COR-L47 (cell line): ENCODE results near the gene HLTF.

Source experiments
- DNase-seq: peaks from one replicate; lab custom pipeline; 2025; lab: John Stamatoyannopoulos, UW

Gene HLTF

DNA sequence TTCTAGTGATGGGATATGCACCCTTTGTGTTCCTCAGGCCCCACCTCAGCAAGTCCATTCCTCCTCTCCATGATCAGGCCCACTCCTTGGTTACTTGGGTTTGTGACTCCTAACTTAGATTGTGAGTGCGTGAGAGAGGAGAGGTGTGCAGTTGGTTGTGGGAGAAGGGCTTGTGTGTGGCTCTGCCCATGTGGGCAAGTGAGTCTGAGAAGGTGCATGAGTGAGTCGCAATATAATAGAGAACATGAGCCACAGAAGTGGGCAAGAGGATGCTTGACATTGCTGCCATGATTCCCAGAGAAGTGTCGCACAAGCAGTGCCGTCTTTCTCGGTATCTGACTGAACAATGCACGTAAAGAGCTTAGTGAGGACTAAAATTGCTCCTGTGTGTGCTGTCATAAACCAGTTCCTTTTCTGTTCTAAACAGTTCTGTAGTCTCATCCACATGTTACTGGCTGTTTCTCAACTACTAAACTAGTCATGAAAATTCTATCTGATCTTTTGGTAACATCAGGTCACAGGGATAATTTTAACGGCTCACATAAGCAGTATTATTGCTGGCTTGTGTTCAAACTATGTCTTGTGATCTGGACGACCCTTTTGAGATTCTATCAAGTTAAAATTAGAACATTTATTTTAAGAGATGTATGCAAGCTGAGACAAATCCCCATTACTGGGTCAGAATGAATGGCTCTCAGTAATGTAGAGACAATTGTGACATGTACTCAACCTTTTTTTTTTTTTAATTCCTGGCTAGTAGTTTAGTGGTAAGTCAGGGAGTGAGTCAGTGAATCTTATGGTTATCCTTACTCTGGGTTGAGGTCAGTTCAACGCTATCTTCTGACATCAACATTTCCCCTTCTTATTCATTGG lies 69.4 kb downstream of the HLTF start:
- no peak for DNase-seq

DNA sequence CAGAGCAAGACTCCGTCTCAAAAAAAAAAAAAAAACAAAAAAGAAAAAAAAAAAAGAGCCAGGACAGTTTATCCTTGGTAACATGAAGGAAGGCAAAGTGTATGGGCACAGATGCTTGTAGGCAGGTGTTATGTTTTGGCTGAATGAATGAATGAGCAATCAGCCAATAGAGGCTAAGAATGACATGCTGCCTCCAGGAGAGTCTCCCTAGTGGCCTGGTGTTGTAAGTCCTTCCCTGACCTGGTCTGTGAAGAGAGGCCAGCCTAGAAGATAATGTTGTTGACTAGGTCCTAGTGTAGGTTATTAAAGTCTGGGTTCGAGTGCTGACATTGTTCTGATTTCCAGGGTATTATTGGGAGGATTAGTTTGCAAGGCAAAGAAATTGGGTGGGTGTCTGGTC lies 70.1 kb downstream of the HLTF start:
- no peak for DNase-seq

DNA sequence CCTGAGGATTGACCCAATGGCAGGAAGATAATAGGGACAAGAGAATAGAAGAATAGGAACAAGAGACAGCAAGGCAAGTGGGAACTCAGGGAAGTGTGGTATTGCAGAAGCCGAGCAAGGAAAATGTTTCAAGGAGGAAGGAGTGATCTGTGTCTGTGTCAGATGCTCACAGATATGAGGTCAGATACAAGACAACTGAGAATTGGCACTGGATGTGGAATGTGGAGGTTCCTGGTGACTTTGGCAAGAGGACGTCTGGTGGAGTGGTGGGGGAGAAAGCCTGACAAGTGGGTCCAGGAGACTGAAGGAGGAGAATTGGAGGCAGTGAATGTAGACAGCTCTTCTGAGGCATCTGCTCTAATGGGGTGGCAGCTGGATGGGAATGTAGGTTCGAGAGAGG lies 70.9 kb downstream of the HLTF start:
- no peak for DNase-seq

DNA sequence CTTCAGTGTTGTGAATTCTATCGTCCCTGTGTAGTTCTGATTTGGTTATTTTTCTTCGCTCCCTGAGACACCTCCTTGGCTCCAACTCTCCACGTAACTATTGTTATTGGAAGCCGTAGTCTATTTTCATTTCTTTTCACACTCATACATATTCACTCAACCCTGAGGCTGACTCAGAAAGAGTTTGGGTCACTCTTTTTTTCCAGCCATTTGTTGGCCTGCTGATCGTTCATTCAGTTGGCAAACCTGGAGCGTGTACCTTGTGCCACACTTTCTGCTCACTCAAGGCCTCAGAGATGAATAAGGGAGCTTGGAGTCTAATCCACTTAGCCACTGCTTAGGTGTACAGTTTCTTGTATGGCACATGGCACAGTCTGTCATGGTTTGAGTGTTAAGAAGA lies 72.6 kb downstream of the HLTF start:
- DNase-seq: no peak

DNA sequence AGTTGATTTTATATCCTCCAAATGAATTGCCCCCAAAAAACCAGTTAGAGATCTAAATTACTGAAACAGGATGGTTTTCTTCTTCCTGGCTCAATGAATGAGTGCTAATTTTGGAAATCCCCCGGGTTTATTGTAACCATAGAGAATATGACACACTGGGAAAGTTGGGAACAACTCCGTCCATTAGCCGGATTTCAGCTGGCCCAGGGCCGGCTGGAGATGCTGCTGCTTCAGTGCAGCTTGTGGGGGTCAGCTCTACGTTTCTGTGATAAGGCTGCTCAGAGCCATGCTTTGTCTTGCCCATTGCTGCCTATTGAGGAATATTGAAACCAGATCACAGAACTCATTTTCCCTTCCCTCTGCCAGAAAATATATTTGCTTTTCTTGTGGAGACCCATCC lies 74.7 kb downstream of the HLTF start:
- no peak for DNase-seq

DNA sequence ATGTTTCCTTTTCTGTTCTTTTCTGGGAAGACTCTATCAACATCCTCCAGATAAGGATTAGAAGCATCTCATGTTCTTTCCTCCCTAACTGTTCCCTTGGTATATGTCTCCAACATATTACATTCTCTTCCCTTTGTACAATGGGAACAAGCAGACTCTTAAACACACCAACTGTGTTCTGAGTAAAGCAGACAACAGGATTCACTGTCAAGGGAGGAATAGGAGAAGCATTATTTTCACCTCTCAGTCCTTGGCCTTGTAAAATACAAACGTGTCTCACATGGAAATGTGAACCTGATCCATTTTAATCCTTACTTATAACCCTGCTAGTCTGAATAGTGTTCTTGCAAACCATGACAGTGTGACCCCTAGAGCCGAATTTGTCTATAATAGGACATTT lies 75.4 kb downstream of the HLTF start:
- DNase-seq: no peak

DNA sequence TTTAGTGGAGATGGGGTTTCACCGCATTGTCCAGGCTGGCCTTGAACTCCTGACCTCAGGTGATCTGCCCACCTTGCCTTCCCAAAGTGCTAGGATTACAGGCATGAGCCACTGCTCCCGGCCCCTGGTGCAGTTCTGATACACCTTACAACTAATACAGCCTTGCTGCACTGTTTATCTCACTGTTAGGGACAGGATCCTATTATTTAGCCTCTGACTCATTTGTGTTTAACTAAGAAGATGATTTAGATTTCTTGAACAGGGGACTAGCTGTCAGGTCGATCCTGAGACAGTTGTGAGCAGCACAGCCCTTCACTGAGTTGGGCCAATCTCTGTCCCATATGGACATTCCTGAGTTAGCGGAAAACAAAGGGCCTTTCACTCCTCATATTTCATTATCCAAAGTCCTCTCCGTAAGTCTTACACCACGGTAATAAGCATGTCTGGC lies 75.8 kb downstream of the HLTF start:
- DNase-seq: no peak

DNA sequence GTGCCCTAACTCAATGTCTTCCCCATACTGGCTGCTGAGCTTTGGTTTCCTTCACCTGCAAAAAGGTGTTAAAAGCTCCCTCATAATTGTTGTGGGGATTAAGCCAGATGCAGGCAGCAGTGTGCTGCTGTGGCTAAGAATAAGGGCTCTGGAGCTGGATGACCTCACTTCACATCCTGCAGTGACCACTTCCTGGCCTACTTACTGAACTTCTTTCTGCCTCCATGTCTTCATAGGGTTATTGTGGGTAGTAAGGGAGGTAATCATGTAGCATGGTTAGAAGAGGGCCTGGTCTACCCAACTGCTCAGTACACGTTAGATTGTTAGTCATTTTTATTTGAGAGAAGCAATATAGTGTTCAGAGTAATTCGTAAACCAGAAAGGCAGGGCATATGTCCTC lies 76.6 kb downstream of the HLTF start:
- DNase-seq: no peak

DNA sequence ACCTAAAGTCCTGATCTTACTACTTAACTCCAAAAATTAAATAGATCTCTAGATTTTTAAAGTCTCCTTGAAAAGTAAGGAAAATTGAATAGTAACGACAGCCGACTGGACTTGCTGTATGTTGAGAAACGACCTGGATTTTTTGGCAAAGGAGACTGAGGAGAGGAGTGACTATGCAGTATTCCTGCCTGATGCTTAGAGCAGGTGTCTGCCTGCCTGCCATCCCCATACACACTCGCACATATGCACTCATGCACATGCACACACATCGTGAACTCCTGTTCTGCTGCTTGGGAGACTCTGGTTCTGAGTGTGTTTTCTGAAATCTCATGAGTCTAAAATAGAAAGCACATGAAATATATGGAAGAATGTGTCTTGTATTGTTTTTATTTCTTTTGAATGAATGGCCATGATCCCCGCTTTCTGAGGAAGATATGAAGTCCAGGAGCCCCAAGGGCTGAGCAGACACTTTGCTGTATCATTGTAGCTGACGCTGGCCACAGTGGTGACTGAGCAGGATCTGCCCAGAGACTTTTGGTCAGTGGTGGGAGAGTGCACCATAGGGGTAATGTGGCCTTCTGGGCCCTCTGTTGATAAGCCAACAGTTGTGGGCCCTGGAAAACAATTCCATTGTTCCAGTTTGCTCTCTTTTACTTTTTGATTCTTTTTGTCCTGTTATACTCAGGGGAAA lies 78.6 kb downstream of the HLTF start:
- no peak for DNase-seq

DNA sequence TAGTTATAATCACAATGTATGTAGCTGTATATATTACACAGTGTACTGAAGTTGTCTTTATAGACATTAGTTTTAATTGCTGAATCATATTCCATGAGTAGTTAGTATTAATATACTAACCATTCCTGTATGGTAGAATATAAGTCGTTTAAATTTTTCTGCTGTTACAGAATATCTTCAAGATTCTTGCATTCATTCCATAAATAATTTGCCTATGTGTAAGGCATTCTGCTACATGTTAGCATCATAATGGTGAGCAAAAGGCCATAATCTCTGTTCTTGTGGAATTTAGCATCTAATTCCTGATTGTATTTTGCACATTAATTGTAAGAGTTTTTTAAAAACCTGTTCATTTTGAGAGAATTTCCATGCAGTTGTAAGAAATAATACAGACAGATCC lies 80.9 kb downstream of the HLTF start:
- DNase-seq: no peak

DNA sequence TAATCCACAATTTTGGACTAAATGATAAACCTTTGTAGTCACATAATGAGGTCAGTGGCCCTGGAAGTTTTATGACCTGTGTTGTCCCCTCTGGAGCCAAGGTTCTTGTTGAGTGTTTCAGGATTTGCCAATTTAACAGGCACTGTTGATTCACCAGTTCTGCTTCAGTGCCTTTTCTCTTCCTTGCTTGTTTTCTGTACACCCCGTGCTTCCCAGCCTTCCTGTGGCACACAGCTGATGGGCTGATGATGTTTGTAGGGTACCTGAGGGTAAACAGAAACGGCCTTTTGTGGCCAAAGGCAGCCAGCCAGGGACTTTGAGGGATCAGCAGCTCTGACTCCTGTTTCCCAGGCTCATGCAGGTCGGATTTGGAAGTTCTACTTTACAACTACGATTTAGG lies 81.7 kb downstream of the HLTF start:
- peak; percentile 68 for DNase-seq

DNA sequence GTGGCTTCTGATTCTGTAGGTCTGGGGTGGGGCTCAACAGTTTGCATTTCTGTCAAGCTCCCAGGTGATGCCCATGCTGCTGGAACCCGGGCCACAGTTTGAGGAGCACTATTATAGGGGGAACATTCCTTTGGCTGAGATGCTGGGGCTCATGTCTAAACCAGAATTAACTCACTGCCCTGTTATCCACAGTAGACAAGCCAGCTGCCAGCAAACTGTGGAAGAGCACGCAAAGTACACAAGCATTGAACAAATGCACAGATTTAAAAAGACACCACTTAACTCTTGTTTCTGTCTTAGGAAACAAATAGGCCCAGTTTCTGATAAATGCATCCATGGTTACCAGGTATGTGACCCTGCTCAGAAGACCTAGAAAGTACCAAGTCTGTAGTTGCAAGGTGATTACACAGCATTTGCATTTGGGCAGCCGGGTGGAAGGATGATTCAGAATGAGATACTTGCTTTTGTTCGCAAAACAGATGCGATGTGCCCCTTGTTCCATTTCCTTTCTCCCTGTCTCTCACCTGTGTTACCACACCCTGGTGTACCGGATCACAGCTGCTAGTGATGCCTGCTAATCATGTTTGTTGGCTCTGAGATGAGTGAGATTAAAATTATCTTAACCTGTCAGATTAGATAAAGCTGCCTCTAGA lies 82.6 kb downstream of the HLTF start:
- peak; percentile 54 for DNase-seq

DNA sequence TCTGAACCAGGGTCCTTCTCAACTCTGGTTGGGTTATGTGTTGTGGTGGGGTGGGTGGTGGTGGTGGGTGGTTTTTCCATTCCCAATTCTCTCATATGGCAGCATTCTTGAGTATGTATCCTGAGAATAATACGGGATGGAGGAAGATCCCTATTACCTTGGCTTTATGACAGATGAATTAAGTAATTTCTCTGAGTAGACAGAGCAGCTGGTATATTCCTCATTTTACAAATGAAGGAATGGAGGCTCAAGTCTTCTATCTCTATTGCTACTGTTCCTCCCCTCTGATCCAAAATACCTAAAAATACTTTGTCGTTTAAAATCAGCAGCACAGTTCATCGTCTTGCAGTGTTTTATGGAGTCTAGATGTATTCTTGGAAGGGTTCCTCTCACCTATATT lies 84.6 kb downstream of the HLTF start:
- DNase-seq: no peak

DNA sequence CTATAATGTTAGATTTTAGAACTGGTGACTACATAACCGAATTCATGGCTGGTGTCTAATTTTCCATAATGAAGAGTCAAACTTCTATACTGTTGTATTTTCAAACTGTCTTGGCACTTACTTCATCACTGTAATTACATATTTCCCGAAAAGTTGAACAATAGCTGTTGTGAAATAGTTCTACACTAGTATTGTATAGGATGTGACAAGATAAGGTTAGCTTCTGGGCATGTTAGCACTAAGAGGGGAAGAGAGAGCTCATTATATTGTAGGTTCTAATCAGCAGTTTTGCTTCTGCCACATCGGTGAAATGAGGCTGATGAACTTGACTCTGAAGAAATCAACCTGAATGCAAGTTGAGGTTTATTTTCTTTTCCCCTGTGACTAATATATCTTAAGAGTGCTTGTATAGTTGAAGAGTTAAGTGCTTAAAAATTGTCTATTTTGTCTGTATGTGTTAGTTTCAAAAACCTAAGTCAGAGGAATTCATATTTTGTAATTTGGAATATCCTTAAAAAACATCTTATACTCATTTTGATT lies 86.1 kb downstream of the HLTF start:
- no peak for DNase-seq

DNA sequence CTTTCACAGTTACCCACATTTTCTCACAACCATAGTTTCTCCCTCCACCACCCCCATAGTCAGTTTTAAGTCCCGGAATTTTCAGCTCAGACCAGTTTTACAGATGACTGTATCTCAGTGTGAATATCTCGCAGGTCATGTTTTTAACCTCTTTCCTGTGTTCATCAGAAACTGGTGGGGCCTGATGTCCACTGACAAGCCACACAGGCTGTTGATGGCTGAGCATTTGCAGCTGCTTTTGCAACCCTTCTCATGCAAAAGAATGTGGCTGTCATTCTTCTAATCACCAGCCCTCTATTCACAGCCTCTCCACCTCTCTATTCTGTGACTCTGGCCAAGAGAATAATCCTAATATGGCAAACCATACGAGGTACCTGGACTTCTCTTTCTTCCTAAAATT lies 86.5 kb downstream of the HLTF start:
- no peak for DNase-seq

DNA sequence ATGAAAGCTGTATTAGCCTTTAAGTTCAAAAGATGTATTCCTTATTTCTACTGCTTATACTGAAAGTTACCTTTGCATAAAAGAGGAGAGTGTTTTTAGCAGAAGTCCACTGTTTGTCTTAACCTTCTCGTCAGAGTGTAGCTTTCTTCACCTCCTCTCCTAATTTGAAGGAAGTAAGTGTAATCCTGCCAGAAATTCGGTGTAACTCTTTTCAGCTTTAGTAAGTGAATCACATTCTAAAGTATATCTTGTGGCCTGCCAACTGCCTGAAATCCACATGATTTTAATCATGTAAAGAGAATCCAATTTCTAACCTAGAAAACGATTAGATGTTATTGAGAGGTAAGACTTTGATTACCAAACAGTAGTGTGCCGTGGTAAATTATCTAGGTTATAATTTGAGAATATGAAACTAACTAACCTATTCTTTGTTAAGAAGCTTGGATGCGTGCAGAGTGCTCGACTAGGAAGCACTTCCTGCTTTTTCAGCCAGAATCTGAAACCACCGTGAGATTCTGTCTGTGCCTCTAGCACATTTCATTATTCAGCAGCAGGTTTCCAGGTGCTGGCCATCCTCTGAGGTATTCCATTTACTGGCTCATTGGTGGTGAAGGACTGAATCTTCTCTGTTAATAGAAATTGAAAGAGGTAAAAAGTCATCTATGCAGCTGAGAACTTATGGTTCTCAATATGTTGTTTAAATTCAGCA lies 87.5 kb downstream of the HLTF start:
- peak; percentile 15 for DNase-seq

DNA sequence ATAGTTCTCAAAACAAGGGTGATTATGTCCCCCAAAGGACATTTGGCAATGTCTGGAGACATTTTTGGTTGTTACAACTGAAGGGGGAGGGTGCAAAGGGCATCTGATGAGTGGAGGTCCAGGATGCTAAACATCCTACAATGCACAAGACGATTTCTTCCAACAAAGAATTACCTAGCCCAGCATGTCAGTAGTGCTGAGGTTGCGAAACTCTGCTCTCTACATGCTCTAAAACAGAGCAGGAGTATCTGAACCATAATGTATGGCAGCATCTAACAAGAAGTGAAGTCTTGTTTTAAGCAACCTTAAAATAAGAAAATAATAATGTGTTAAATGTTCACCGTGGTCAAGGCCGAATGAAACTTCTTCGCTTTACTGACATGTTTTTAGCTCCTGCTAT lies 88.0 kb downstream of the HLTF start:
- no peak for DNase-seq

DNA sequence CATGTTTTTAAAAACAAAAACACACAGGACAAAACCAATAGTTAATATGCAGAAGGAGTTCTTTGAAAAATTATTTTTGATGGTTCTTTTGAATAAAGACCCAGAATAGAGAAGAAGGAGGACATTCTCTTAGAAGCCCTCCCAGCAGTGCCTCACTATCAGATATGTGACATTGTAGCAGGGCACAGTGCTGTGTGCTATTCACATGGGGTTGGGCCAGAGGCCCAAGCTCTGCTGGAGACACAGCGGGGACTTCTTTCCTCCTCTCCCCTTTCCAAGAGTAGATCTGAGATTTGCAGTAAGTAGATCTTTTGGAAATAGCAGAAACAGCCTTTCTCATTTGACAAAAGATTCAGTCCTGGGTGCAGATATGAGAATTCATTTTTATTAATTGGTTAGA lies 88.7 kb downstream of the HLTF start:
- no peak for DNase-seq

DNA sequence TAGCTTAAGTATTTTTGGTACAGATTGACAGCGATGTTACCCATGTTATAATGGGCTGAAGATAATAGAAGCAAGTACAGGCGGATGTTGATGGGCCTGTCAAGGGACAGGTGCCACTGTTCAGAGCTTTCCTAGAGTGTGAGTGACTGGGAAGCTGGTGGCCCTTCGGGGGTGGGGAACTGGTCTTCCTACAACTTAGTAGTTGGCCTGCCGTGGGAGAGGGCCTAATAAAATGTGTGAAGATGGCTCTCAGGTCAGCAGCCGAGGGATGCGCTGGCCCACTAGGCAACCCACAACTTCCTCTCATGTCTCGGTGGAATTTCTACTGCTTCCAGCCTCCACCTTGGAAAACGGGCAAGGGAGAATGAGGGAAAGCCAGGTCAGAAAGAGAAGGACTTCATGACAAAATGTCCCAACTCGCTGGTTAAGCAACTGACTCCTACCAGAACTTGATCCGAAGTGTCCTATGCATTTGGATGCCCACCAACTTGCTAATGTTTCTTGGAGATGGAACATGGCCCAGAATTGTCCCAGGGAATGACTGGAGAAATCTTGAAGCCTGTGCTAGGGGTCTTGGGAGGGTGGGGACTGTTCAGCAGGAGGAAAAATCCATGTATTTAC lies 93.6 kb downstream of the HLTF start:
- no peak for DNase-seq

DNA sequence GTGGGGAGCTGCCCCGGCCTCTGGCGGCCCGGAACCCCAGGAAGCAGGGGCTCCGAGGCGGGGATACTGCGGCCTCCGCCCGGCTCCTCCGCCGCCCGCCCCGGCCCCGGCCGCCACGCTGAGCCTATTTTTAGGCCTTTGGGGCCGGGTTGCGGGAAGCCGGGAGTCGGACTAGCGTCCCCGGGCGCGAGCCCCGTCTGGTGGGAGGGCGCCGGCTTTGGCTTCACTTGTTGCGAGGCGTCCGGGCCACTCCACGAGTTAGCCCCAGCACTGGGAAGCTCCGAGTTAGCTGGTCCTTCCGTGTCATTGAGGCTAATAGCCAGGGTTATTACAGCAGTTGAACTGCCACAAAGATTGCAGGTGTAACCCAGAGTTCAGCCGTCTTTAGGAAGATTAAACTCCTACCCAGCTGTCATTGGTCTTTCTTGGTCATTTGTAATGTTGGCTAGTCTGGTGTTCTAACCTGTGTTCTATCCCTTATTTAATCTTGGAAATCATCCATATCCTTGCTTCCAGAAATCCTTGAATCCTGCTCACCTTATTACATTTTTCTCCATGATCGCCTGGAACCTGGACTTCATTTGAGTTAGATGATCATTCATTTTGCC lies 94.2 kb downstream of the HLTF start:
- DNase-seq: peak; percentile 24
